ENCODE results near the gene STX17. TPM values are rescaled to one million over a fixed set of nuclear protein-coding genes. Genes with fewer than 3 reads are reported as not detected.
A peak's percentile ranks its signal among the peaks of the same experiment; 100 is the strongest.

STX17 gene
- total and polyA plus RNA-seq, 2 experiments from 2014 or later = 16.9 to 17.0 TPM

DNA sequence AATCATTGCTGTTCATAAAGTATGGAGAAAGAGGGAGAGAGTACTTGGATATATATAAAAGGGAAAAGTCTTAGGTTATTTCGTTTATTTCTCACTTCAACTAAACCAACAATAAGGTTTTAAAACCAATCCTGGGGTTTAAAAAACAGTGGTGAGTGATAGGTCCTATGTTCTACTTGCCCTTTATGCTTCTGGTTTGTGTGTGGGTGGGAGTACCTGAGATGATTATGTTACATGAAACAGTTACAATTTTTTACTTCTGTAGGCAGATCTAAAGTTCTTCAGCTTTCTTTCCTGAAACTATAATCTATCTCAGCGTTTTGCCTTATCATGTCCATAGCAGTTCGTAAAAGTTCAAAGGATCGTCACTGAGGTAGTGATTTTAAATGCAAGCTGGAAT lies 49.2 kb downstream of the STX17 start:
- Histone ChIP-seq H3K4me2 (ENCODE audit: unreplicated experiment) (no peak overlapping the region), H3K27me3 (replicated peaks; ENCODE audit: insufficient read depth) (no peaks in the 10 kb centered on the region), H2AFZ (no peak overlapping the region), H3K27ac (no peak overlapping the region), H3K36me3 (ENCODE audit: low read depth) (peaks cover 4% of the 10 kb centered on the region; the same call in 1 of the 2 replicates), H3K4me1 (ENCODE audit: insufficient read depth) (no peaks in the 10 kb centered on the region), H3K9me2 (ENCODE audit: insufficient read depth) (no peaks in the 10 kb centered on the region), H3K9ac (no peak overlapping the region), H3K4me3 (no peak overlapping the region), H3F3A (ENCODE audit: insufficient read depth) (no peaks in the 10 kb centered on the region), H3K9me3 (ENCODE audit: low read depth) (no peaks in the 10 kb centered on the region), H3K79me2 (ENCODE audit: insufficient read depth) (no peaks in the 10 kb centered on the region), H4K20me1 (ENCODE audit: insufficient read depth) (no peaks in the 10 kb centered on the region)
- 64 to 66% methylated on average over 4 of the region's 4 CpGs for WGBS, 2 experiments (ENCODE audit: low coverage in 1 of 2, low lambda C conversion rate in 2 of 2, missing lambda C conversion rate in 2 of 2)
- DNase-seq = no peak
- in situ Hi-C loops (cut with MboI) = no loop called here
- TF ChIP-seq EZH2phosphoT487 (IDR thresholded peaks at IDR 0.05; ENCODE audit: insufficient read depth, low read depth) = no peak
- no peak for TF ChIP-seq EZH2 (IDR thresholded peaks at IDR 0.05; ENCODE audit: insufficient read depth, poor library complexity, severe bottlenecking)

DNA sequence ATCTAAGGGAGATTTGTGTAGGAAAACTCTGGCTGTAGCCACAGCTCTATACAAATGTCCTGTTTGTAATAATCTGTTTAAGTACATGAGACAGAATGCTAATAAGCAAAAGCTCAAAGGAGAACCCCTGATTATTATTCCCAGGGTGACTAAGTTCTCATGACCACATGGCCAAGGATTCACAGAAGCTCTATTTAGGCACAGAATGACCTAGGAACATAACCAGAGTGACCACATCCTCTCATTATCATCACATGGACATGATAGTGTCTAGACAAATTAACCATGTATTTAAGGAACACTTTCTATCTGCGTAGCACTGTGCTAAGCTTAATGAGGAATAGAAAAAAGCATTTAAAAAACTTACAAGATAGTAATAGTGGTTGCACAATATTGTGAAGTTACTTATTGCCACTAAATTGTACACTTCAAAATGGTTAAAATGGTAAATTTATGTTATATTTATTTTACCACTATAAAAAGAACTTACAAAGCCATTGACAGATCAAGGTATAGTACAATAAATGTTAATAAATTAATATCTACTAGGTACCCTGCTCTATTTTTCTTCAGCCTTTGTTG lies 56.3 kb downstream of the STX17 start:
- H2AFZ ChIP-seq = no peak overlapping the region
- H3K9me3 ChIP-seq (ENCODE audit: low read depth) = no peaks in the 10 kb centered on the region
- H3K4me2 ChIP-seq (ENCODE audit: unreplicated experiment) = no peak overlapping the region
- no peaks in the 10 kb centered on the region for H3K36me3 ChIP-seq (ENCODE audit: low read depth)
- H3K79me2 ChIP-seq (ENCODE audit: insufficient read depth) = no peaks in the 10 kb centered on the region
- 96% methylated on average over 1 of the region's 1 CpG for WGBS, 2 experiments (ENCODE audit: low coverage in 1 of 2, low lambda C conversion rate in 2 of 2, missing lambda C conversion rate in 2 of 2)
- H3K27ac ChIP-seq = no peak overlapping the region
- no peaks in the 10 kb centered on the region for H3F3A ChIP-seq (ENCODE audit: insufficient read depth)
- no peak for TF ChIP-seq EZH2phosphoT487 (IDR thresholded peaks at IDR 0.05; ENCODE audit: insufficient read depth, low read depth)
- no peak for TF ChIP-seq EZH2 (IDR thresholded peaks at IDR 0.05; ENCODE audit: insufficient read depth, poor library complexity, severe bottlenecking)
- in situ Hi-C loops (cut with MboI) = no loop called here
- no peaks in the 10 kb centered on the region for H3K9me2 ChIP-seq (ENCODE audit: insufficient read depth)
- no peak for DNase-seq
- no peak overlapping the region for H3K9ac ChIP-seq
- no peak overlapping the region for H3K4me3 ChIP-seq
- H3K4me1 ChIP-seq (ENCODE audit: insufficient read depth) = peaks cover 13% of the 10 kb centered on the region; the same call in 1 of the 2 replicates
- no peaks in the 10 kb centered on the region for H4K20me1 ChIP-seq (ENCODE audit: insufficient read depth)
- no peaks in the 10 kb centered on the region for H3K27me3 ChIP-seq (replicated peaks; ENCODE audit: insufficient read depth)

DNA sequence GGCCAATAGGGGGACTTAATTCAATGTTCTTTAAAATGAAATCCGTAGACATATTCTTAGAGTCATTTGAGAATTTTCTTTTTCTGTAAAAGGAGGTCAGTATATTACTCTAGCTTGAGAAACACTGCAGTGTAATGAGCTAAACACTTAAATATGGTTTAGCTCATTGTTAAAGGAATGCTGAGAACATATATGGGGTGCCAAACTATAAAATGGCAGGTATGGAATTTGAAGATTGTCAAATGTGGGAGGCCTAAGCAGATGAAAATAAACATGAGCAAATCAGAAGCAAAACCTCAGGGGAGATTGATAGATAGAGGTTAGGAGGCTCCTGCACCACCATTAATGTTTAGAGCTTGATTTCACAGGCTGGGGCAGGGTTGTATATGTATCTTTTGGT lies 57.9 kb downstream of the STX17 start:
- WGBS, 2 experiments (ENCODE audit: low coverage in 1 of 2, low lambda C conversion rate in 2 of 2, missing lambda C conversion rate in 2 of 2) = 94 to 100% methylated on average over 1 of the region's 1 CpG
- in situ Hi-C loops (cut with MboI) = no loop called here

DNA sequence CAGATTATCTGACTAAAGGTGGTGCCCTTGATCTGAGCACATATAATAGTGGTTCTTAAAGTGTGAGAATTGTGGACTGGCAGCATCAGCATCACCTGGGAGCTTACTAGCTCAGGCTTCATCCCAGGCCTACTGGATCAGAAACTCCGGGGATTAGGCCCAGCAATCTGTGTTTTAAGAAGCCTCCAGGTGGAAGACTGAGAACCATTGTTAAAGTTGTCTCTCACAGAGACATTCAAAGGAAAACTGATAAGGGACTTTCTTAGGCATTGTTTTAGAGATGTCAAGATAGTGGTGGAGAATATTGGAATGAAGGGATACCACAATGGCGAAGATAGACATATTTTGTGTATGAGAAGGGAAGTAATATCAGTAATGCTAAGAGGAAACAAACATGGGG lies 59.5 kb downstream of the STX17 start:
- in situ Hi-C loops (cut with MboI) = no loop called here
- no peak overlapping the region for H2AFZ ChIP-seq
- no peaks in the 10 kb centered on the region for H4K20me1 ChIP-seq (ENCODE audit: insufficient read depth)
- TF ChIP-seq EZH2phosphoT487 (IDR thresholded peaks at IDR 0.05; ENCODE audit: insufficient read depth, low read depth) (no peak), EZH2 (IDR thresholded peaks at IDR 0.05; ENCODE audit: insufficient read depth, poor library complexity, severe bottlenecking) (no peak)
- H3F3A ChIP-seq (ENCODE audit: insufficient read depth) = no peaks in the 10 kb centered on the region
- H3K4me2 ChIP-seq (ENCODE audit: unreplicated experiment) = no peak overlapping the region
- peaks cover 13% of the 10 kb centered on the region; the same call in 1 of the 2 replicates for H3K4me1 ChIP-seq (ENCODE audit: insufficient read depth)
- 92 to 100% methylated on average over 2 of the region's 2 CpGs for WGBS, 2 experiments (ENCODE audit: low coverage in 1 of 2, low lambda C conversion rate in 2 of 2, missing lambda C conversion rate in 2 of 2)
- no peaks in the 10 kb centered on the region for H3K27me3 ChIP-seq (replicated peaks; ENCODE audit: insufficient read depth)
- H3K27ac ChIP-seq = no peak overlapping the region
- no peaks in the 10 kb centered on the region for H3K9me2 ChIP-seq (ENCODE audit: insufficient read depth)
- no peak for DNase-seq
- no peaks in the 10 kb centered on the region for H3K79me2 ChIP-seq (ENCODE audit: insufficient read depth)
- H3K4me3 ChIP-seq = no peak overlapping the region
- H3K36me3 ChIP-seq (ENCODE audit: low read depth) = peaks cover 8% of the 10 kb centered on the region; the same call in 1 of the 2 replicates
- no peaks in the 10 kb centered on the region for H3K9me3 ChIP-seq (ENCODE audit: low read depth)
- H3K9ac ChIP-seq = no peak overlapping the region

More for the DNA sequence above, 57.9 kb downstream of the STX17 start:
- Histone ChIP-seq H2AFZ (no peak overlapping the region), H3F3A (ENCODE audit: insufficient read depth) (no peaks in the 10 kb centered on the region), H3K4me3 (no peak overlapping the region), H3K9me3 (ENCODE audit: low read depth) (no peaks in the 10 kb centered on the region), H3K27me3 (replicated peaks; ENCODE audit: insufficient read depth) (no peaks in the 10 kb centered on the region), H3K27ac (no peak overlapping the region), H3K36me3 (ENCODE audit: low read depth) (no peaks in the 10 kb centered on the region), H3K9me2 (ENCODE audit: insufficient read depth) (no peaks in the 10 kb centered on the region), H3K4me1 (ENCODE audit: insufficient read depth) (peaks cover 13% of the 10 kb centered on the region; the same call in 1 of the 2 replicates), H3K4me2 (ENCODE audit: unreplicated experiment) (peak overlapping the region; percentile 14), H4K20me1 (ENCODE audit: insufficient read depth) (no peaks in the 10 kb centered on the region), H3K9ac (no peak overlapping the region), H3K79me2 (ENCODE audit: insufficient read depth) (no peaks in the 10 kb centered on the region)
- peak; percentile 17 for DNase-seq
- TF ChIP-seq EZH2 (IDR thresholded peaks at IDR 0.05; ENCODE audit: insufficient read depth, poor library complexity, severe bottlenecking) (no peak), EZH2phosphoT487 (IDR thresholded peaks at IDR 0.05; ENCODE audit: insufficient read depth, low read depth) (no peak)
